NCI-H2171 treated with DMSO at 0.1 percent for 48 hours (cell line): Measurements from ENCODE around the gene DNAH14.

Experiments
- DNase-seq: peaks from one replicate; lab custom pipeline; 2025; lab: John Stamatoyannopoulos, UW

Gene DNAH14

GRCh38 chr1:225428881-225429455 lies 499.5 kb downstream of the DNAH14 start:
- peak; percentile 49 for DNase-seq

- no peak for DNase-seq
Observed at GRCh38 chr1:225430301-225430700, 500.8 kb downstream of the DNAH14 start.

GRCh38 chr1:225431081-225431863 lies 501.8 kb downstream of the DNAH14 start:
- no peak for DNase-seq

- no peak for DNase-seq
Observed at GRCh38 chr1:225434046-225434445, 504.6 kb downstream of the DNAH14 start.

GRCh38 chr1:225435076-225435475 lies 505.6 kb downstream of the DNAH14 start:
- DNase-seq, result no peak

GRCh38 chr1:225435487-225435886 lies 506.0 kb downstream of the DNAH14 start:
- no peak for DNase-seq

- DNase-seq, result no peak
Observed at GRCh38 chr1:225435957-225436392, 506.5 kb downstream of the DNAH14 start.

GRCh38 chr1:225437710-225438437 lies 508.4 kb downstream of the DNAH14 start:
- DNase-seq, result no peak

- no peak for DNase-seq
Observed at GRCh38 chr1:225440380-225441221, 511.1 kb downstream of the DNAH14 start.

- DNase-seq, result peak; percentile 28
Observed at GRCh38 chr1:225441314-225442122, 512.0 kb downstream of the DNAH14 start.

- DNase-seq, result no peak
Observed at GRCh38 chr1:225442123-225442505, 512.6 kb downstream of the DNAH14 start.

- DNase-seq, result no peak
Observed at GRCh38 chr1:225445639-225446594, 516.4 kb downstream of the DNAH14 start.

- no peak for DNase-seq
Observed at GRCh38 chr1:225446595-225446960, 517.1 kb downstream of the DNAH14 start.

- no peak for DNase-seq
Observed at GRCh38 chr1:225446981-225447615, 517.6 kb downstream of the DNAH14 start.

- no peak for DNase-seq
Observed at GRCh38 chr1:225447650-225448089, 518.2 kb downstream of the DNAH14 start.

- no peak for DNase-seq
Observed at GRCh38 chr1:225448146-225448805, 518.8 kb downstream of the DNAH14 start.
